Measurements from ENCODE around the gene UBE2M.

UBE2M gene

GRCh38 chr19:58547323-58548312, 10.8 kb downstream of the UBE2M start:
- Histone ChIP-seq H3K27me3 (ENCODE audit: control insufficient read depth, insufficient read depth, low read length) (no peaks in the 10 kb centered on the region), H3K79me2 (peaks cover 38% of the 10 kb centered on the region), H2AFZ (no peak overlapping the region), H3K9me3 (ENCODE audit: control insufficient read depth, low read length) (no peaks in the 10 kb centered on the region), H3K9ac (no peak overlapping the region), H3K4me2 (ENCODE audit: low read length) (no peak overlapping the region), H3K4me3 (ENCODE audit: low read depth, low read length) (no peak overlapping the region), H3K27ac (no peak overlapping the region), H3K36me3 (ENCODE audit: control insufficient read depth, insufficient read depth, low read length) (no peaks in the 10 kb centered on the region), H3K4me1 (peaks cover 18% of the 10 kb centered on the region)
- TF ChIP-seq CTCF (IDR thresholded peaks at IDR 0.05), result no peak

- TF ChIP-seq CTCF (IDR thresholded peaks at IDR 0.05), result no peak
- H3K27me3 ChIP-seq (ENCODE audit: control insufficient read depth, insufficient read depth, low read length), result no peaks in the 10 kb centered on the region
- H2AFZ ChIP-seq, result no peak overlapping the region
- no peak overlapping the region for H3K27ac ChIP-seq
- H3K9ac ChIP-seq, result no peak overlapping the region
- H3K4me1 ChIP-seq, result peaks cover 18% of the 10 kb centered on the region
- peak overlapping the region; percentile 73 for H3K4me2 ChIP-seq (ENCODE audit: low read length)
- H3K36me3 ChIP-seq (ENCODE audit: control insufficient read depth, insufficient read depth, low read length), result no peaks in the 10 kb centered on the region
- peaks cover 36% of the 10 kb centered on the region for H3K79me2 ChIP-seq
- no peaks in the 10 kb centered on the region for H3K9me3 ChIP-seq (ENCODE audit: control insufficient read depth, low read length)
- peak overlapping the region; percentile 59 for H3K4me3 ChIP-seq (ENCODE audit: low read depth, low read length)
Measured at GRCh38 chr19:58546019-58546530, 12.3 kb downstream of the UBE2M start.

- Histone ChIP-seq H3K4me3 (ENCODE audit: low read depth, low read length) (peak overlapping the region; percentile 59), H3K9ac (peak overlapping the region; percentile 76), H3K36me3 (ENCODE audit: control insufficient read depth, insufficient read depth, low read length) (no peaks in the 10 kb centered on the region), H2AFZ (no peak overlapping the region), H3K27ac (peak overlapping the region; percentile 63), H3K9me3 (ENCODE audit: control insufficient read depth, low read length) (no peaks in the 10 kb centered on the region), H3K4me1 (peaks cover 18% of the 10 kb centered on the region), H3K27me3 (ENCODE audit: control insufficient read depth, insufficient read depth, low read length) (no peaks in the 10 kb centered on the region), H3K4me2 (ENCODE audit: low read length) (peak overlapping the region; percentile 73), H3K79me2 (peaks cover 36% of the 10 kb centered on the region)
- no peak for TF ChIP-seq CTCF (IDR thresholded peaks at IDR 0.05)
Measured at GRCh38 chr19:58545286-58546018, 13.0 kb downstream of the UBE2M start.

GRCh38 chr19:58544591-58545285, 13.7 kb downstream of the UBE2M start:
- Histone ChIP-seq H3K36me3 (ENCODE audit: control insufficient read depth, insufficient read depth, low read length) (no peaks in the 10 kb centered on the region), H3K4me3 (ENCODE audit: low read depth, low read length) (peak overlapping the region; percentile 75), H3K4me2 (ENCODE audit: low read length) (peak overlapping the region; percentile 80), H3K27ac (peak overlapping the region; percentile 92), H3K4me1 (peaks cover 18% of the 10 kb centered on the region), H3K27me3 (ENCODE audit: control insufficient read depth, insufficient read depth, low read length) (no peaks in the 10 kb centered on the region), H3K79me2 (peaks cover 36% of the 10 kb centered on the region), H3K9me3 (ENCODE audit: control insufficient read depth, low read length) (no peaks in the 10 kb centered on the region), H3K9ac (peak overlapping the region; percentile 76), H2AFZ (peak overlapping the region; percentile 86)
- no peak for TF ChIP-seq CTCF (IDR thresholded peaks at IDR 0.05)
